IPS-20b (cell line): ENCODE measurements around the gene ARV1.
"Not testable (repeated sequence)": the region's sequence is repeated elsewhere in the genome, so short reads cannot be mapped to it uniquely, and the experiment has no call there.

Experiments used
- H3K27ac ChIP-seq: one replicate; pipeline ENCODE4 v1.5.1; 2013; ENCODE audit warnings: low read length
- H3K27me3 ChIP-seq: 2 replicates; pipeline ENCODE4 v1.6.1; 2013; ENCODE audit warnings: mild to moderate bottlenecking, low read length, inconsistent platforms; ENCODE audit not compliant: insufficient read depth
- H3K36me3 ChIP-seq: 2 replicates; pipeline ENCODE4 v1.6.1; 2013; ENCODE audit warnings: low read depth, mild to moderate bottlenecking, inconsistent platforms, low read length, moderate library complexity; ENCODE audit not compliant: insufficient read depth
- H3K4me1 ChIP-seq: 2 replicates; pipeline ENCODE4 v1.6.1; 2013; ENCODE audit warnings: mild to moderate bottlenecking, control low read depth, inconsistent platforms, low read length, moderate library complexity; ENCODE audit not compliant: insufficient read depth
- H3K4me3 ChIP-seq: 2 replicates; pipeline ENCODE4 v1.5.1; 2013; ENCODE audit warnings: mild to moderate bottlenecking, low read length, inconsistent platforms
- H3K9ac ChIP-seq: 2 replicates; pipeline ENCODE4 v1.6.1; 2013; ENCODE audit warnings: low read depth, mild to moderate bottlenecking, inconsistent platforms, low read length, moderate library complexity
- H3K9me3 ChIP-seq: 2 replicates; pipeline ENCODE4 v1.6.1; 2013; ENCODE audit warnings: mild to moderate bottlenecking, low read depth, low read length, inconsistent platforms; ENCODE audit not compliant: insufficient read depth

The ARV1 gene

DNA sequence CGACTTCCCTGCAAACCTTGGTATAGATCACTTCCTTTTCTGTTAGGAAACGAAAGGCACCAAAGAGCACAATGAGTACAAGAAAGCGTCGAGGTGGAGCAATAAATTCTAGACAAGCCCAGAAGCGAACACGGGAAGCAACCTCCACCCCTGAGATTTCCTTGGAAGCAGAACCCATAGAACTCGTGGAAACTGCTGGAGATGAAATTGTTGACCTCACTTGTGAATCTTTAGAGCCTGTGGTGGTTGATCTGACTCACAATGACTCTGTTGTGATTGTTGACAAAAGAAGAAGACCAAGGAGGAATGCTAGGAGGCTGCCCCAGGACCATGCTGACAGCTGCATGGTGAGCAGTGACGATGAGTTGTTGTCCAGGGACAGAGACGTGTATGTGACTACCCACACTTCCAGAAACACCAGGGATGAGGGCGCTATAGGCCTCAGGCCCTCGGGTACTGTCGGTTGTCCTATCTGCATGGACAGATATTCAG is 42.7 kb downstream of the ARV1 start:
- Histone ChIP-seq H3K9ac (no peak overlapping the region), H3K36me3 (no peaks in the 10 kb centered on the region), H3K4me1 (peaks cover 17% of the 10 kb centered on the region), H3K9me3 (no peaks in the 10 kb centered on the region), H3K27me3 (peaks cover 19% of the 10 kb centered on the region), H3K27ac (no peak overlapping the region), H3K4me3 (no peak overlapping the region; the same call in 1 of the 2 replicates)

DNA sequence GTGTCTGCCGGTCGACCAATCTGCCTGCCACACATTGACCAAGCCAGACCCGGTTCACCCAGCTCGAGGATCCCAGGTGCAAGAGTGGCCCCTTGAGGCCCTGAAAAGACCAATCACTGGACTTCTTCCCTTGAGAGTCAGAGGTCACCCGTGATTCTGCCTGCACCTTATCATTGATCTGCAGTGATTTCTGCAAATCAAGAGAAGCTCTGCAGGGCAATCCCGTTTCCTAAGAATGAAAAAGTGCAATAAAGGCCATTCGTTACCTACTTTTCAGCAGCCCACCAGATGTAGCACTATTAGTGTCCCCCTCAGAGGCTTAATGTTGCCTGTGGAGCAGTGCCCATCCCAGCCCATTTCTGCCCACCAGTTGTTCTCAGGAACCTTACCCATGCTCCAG is 43.6 kb downstream of the ARV1 start:
- H3K4me3 ChIP-seq, H3K36me3 ChIP-seq, H3K9ac ChIP-seq, H3K9me3 ChIP-seq, H3K27ac ChIP-seq: not testable (repeated sequence)
- Histone ChIP-seq H3K4me1 (peaks cover 17% of the 10 kb centered on the region), H3K27me3 (peaks cover 26% of the 10 kb centered on the region)

DNA sequence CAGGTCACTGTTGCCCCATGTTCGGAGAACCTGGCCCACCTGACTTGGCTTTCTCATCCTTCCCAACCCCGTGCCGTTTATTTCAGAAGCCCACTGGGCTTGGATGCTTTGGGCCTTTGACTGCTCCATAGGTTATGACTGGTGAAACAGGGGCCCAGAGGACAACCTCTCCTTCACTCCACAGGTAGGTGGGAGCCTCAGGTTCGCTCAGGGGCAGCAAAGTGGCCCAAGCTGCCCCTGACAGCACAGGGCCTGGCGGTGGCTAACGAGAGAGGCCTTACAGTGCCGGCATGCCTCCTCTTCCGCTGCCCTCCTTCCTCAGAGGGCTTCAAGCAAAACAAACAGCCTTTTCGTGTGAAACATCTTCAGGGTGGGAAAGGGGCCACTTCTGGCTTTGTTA is 44.3 kb downstream of the ARV1 start:
- H3K4me3 ChIP-seq = no peak overlapping the region
- no peaks in the 10 kb centered on the region for H3K36me3 ChIP-seq
- H3K27ac ChIP-seq = no peak overlapping the region
- peaks cover 32% of the 10 kb centered on the region for H3K27me3 ChIP-seq
- H3K4me1 ChIP-seq = peaks cover 17% of the 10 kb centered on the region
- H3K9me3 ChIP-seq = no peaks in the 10 kb centered on the region
- no peak overlapping the region for H3K9ac ChIP-seq

DNA sequence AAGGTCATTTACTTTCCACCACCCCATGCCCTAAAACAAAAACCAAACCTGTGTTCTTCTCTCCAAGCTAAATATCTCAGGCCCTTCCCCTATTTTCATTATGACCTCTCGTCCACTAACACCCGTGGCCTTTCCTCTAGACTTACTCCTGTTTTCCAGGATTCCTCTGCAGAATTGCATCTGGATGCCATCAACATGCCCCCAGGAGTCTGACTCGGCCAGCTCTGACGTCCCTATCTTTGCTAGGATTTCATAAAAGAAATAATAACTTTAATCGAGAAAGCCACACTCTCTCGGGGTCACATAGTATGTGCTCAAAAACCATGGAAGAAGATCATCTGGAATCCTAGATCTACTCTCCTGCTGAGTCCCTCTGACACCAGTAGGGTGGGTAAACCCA is 47.7 kb downstream of the ARV1 start:
- H3K27ac ChIP-seq = no peak overlapping the region
- H3K9ac ChIP-seq = no peak overlapping the region
- H3K27me3 ChIP-seq = peaks cover 19% of the 10 kb centered on the region
- no peak overlapping the region for H3K4me3 ChIP-seq
- H3K4me1 ChIP-seq = no peaks in the 10 kb centered on the region
- no peaks in the 10 kb centered on the region for H3K36me3 ChIP-seq
- no peaks in the 10 kb centered on the region for H3K9me3 ChIP-seq

DNA sequence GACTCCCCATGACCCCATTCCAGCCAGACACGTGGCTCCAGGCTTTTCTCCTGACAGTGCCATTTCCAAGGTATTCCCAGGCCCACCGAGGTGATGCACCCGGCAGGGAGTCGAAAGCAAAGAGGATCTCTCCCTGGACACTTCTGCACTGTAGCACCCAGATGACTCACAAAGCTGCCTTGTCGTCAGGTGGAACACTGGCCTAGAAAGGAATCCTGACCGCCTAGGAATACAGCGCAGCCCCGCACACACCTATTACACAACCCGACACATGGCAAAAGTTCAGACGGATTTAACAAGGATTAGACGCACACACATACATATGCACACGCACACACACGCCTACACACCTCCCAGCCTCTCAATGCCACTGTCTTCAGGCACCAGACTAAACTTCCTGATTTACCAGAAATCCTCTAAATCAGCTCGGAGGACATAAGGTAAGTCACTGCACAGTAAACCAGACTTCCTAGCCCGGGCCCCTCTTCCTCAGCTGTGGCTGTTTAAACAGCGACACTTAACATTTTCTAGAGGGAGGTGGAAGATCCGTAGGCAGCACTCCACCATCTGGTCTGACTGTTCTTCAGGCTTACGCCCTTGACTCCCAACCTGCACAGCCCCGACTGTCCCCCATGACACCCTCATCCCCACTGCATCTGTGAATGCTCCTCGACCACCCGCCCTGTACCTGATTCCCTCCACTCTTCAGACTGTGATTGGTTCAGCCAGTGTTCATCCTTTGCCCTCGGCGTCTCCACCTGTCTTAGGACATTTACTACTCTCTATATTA is 48.4 kb downstream of the ARV1 start:
- Histone ChIP-seq H3K4me3 (no peak overlapping the region), H3K36me3 (no peaks in the 10 kb centered on the region), H3K9me3 (no peaks in the 10 kb centered on the region), H3K27ac (no peak overlapping the region), H3K27me3 (peaks cover 19% of the 10 kb centered on the region), H3K9ac (no peak overlapping the region), H3K4me1 (no peaks in the 10 kb centered on the region)

DNA sequence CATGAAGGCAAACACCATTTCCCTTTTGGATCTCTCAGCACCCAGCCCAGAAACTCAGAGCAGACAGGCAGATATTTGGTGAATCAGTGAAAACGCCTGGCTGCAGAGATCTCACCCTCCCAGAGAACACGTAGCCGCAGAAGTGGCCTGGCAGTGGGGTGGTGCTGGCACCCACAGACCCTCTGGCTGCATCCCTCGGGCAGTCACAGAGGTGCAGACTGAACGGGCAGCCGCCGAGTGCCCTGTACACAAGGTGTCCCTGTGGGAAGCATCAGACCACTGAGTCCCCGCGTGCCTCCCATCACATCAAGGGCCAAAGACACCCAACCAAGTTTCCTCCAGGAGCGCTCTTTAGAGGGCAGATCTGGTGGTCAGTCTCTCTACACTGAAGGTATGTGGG is 49.1 kb downstream of the ARV1 start:
- H3K36me3 ChIP-seq = no peaks in the 10 kb centered on the region
- no peak overlapping the region for H3K27ac ChIP-seq
- no peak overlapping the region for H3K4me3 ChIP-seq
- H3K4me1 ChIP-seq = no peaks in the 10 kb centered on the region
- no peaks in the 10 kb centered on the region for H3K9me3 ChIP-seq
- no peak overlapping the region for H3K9ac ChIP-seq
- H3K27me3 ChIP-seq = peaks cover 22% of the 10 kb centered on the region

DNA sequence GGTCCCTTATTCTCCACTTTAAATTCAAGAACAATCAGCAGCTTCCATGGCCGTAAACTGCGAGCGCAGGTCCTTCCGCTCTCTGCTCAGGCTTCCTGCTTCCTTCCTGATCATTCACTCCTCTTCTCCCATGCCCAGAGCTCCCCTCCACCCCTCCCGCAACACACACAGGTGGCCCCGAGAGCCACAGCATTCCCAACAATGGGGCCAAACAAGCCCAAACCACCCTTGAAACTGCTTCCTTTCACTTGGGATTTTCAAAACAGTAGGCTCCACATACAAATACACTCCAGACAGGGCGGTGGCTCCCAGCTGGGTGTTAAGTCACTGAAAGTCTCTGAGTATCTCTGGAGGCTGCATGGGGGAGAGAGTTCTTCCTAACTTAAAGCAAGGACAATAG is 49.8 kb downstream of the ARV1 start:
- no peak overlapping the region for H3K27ac ChIP-seq
- H3K9ac ChIP-seq = no peak overlapping the region
- no peaks in the 10 kb centered on the region for H3K36me3 ChIP-seq
- no peak overlapping the region for H3K4me3 ChIP-seq
- no peaks in the 10 kb centered on the region for H3K9me3 ChIP-seq
- no peaks in the 10 kb centered on the region for H3K4me1 ChIP-seq
- H3K27me3 ChIP-seq = peaks cover 29% of the 10 kb centered on the region

DNA sequence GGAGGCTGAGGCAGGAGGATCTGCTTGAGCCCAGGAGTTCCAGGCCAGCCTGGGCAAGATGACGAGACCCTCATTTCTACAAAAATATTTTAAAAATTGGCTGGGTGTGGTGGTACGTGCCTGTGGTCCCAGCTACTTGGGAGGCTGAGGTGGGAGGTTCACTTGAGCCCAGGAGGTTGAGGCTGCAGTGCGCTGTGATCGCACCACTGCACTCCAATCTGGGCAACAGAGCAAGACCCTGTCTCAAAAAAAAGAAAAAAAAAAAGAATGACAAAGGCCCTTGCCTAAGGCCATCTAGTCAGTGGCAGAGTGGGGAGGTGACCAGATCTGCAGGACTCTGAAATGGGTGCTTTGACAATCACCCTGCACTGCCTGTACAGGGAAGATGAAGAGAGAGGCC is 50.4 kb downstream of the ARV1 start:
- H3K36me3 ChIP-seq, H3K9ac ChIP-seq, H3K4me1 ChIP-seq, H3K4me3 ChIP-seq, H3K27ac ChIP-seq, H3K9me3 ChIP-seq: not testable (repeated sequence)
- peaks cover 35% of the 10 kb centered on the region for H3K27me3 ChIP-seq

DNA sequence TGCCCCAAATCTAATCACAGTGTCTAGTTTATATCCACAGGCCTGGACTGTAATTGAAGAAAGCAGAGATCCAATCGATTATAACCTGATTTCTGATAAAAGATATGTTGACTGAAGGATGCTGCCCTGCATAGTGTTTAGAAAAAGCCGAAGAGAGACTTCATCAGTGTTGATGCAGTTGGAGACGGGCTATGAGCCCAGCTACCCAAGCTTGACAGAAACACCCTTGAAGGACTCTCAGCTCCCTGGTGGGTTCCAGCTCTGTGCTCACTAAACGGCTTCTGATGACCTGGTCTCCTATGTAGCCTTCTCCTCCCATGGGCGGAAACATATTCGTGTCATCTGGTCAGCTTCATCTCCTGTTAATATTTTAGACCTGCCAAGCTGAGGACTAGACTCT is 50.9 kb downstream of the ARV1 start:
- no peaks in the 10 kb centered on the region for H3K9me3 ChIP-seq
- H3K4me3 ChIP-seq = no peak overlapping the region
- no peak overlapping the region for H3K27ac ChIP-seq
- peaks cover 40% of the 10 kb centered on the region for H3K27me3 ChIP-seq
- no peak overlapping the region for H3K9ac ChIP-seq
- no peaks in the 10 kb centered on the region for H3K36me3 ChIP-seq
- H3K4me1 ChIP-seq = no peaks in the 10 kb centered on the region

DNA sequence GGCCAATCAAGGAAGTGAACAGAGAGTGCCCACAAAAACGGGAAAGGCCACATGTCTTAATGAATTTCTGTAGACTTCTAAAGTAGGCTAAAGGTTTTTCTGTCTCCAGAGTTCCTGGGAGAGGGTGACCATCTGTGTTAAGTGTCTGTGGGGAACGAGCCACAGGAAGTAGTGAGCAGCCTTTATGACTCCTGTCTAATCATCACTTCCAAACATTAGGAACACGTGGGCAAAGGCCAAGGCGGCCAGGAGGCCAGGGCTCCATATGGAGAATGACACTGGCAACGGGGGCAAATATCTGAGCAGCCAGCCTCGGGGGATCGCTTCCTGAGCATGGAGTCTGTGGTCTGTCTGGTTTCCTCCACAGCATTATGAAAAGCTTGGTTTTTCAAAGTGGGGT is 54.1 kb downstream of the ARV1 start:
- no peak overlapping the region for H3K4me3 ChIP-seq
- no peak overlapping the region for H3K9ac ChIP-seq
- H3K36me3 ChIP-seq = no peaks in the 10 kb centered on the region
- H3K4me1 ChIP-seq = no peaks in the 10 kb centered on the region
- peaks cover 60% of the 10 kb centered on the region for H3K27me3 ChIP-seq
- no peak overlapping the region for H3K27ac ChIP-seq
- no peaks in the 10 kb centered on the region for H3K9me3 ChIP-seq

DNA sequence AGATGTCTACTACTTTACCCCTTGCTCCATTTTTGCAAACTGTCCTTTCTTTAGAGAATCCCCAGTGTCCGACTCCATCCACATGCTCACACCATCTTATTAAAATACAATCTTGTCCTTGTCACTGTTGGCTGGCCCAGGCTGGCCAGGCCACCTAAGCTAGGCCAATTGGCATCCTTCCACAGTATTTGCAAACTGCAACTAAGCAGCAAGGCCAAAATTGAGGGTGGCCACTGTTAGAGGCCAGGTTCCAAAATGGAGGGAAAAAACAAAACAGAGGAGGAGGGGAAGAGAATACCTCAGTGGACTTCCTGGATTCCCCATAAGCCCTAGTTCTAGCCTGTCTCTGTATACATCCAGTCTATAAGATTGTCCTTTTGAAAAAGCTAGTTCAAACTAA is 56.9 kb downstream of the ARV1 start:
- H3K4me3 ChIP-seq = no peak overlapping the region
- no peaks in the 10 kb centered on the region for H3K36me3 ChIP-seq
- H3K9me3 ChIP-seq = no peaks in the 10 kb centered on the region
- H3K4me1 ChIP-seq = no peaks in the 10 kb centered on the region
- H3K27ac ChIP-seq = no peak overlapping the region
- no peak overlapping the region for H3K9ac ChIP-seq
- H3K27me3 ChIP-seq = peaks cover 79% of the 10 kb centered on the region

DNA sequence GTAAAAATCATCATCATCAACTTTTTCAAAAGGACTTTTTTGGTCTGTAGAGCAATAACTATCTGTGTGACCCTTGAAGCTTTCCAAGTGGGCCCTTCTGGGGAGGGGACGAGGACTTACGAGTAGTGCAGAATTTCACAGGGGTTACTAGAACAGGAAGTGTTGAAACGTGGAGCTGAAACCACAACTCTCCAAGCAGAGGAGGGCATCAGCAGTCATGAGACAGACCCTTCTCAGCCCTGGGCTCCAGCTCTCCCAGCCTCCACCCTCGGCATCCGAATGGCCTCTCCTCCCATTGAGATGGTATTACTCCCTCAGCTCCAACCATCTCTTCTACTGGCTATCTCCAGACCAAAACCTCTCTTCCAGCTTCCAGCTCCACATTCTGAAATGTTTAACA is 57.5 kb downstream of the ARV1 start:
- no peak overlapping the region for H3K4me3 ChIP-seq
- no peaks in the 10 kb centered on the region for H3K9me3 ChIP-seq
- H3K4me1 ChIP-seq = no peaks in the 10 kb centered on the region
- H3K27me3 ChIP-seq = peaks cover 85% of the 10 kb centered on the region
- H3K9ac ChIP-seq = no peak overlapping the region
- no peak overlapping the region for H3K27ac ChIP-seq
- H3K36me3 ChIP-seq = no peaks in the 10 kb centered on the region
